H1 (cell line): ENCODE measurements around the gene TMEM222. TPM values are rescaled to one million over a fixed set of nuclear protein-coding genes. Genes with fewer than 3 reads are reported as not detected.

Experiments
- CTCF ChIA-PET: fragments of 300-600 bp; sonication (Branson Sonifier 250); formaldehyde crosslinking; loops from one replicate; lab custom pipeline; 2021; ENCODE audit not compliant: partially characterized antibody; lab: Charles Lee
- POLR2A ChIA-PET: fragments of 300-600 bp; sonication (Branson Sonifier 250); formaldehyde crosslinking; loops from one replicate; lab custom pipeline; 2021; ENCODE audit warnings: inconsistent platforms; ENCODE audit not compliant: partially characterized antibody; lab: Charles Lee
- DNase-seq, 2 experiments: peaks; one replicate each; pipeline versions ENCODE4 v3.0.0 to v3.0.0-alpha.2; 2010 to 2022; ENCODE audit warnings: low spot score in 2 of 2, low read depth in 1 of 2, mixed read lengths in 1 of 2
- FAIRE-seq: peaks from 2 replicates; lab custom pipeline; 2011; peaks lifted over from hg19 to GRCh38; lab: Jason Lieb, UNC
- H2AFZ ChIP-seq: 2 replicates; pipeline ENCODE4 v1.8.1; 2012; ENCODE audit warnings: low read length, inconsistent platforms
- H2AK5ac ChIP-seq: 2 replicates; pipeline ENCODE4 v1.6.1; 2013; ENCODE audit warnings: low read depth, low read length
- H2BK120ac ChIP-seq: replicated peaks from 2 replicates; pipeline ENCODE3; 2013; ENCODE audit warnings: low read depth, low read length, inconsistent platforms
- H2BK12ac ChIP-seq: 2 replicates; pipeline ENCODE4 v1.6.1; 2013; ENCODE audit warnings: low read depth, low read length
- H2BK15ac ChIP-seq: 2 replicates; pipeline ENCODE4 v1.6.1; 2013; ENCODE audit warnings: low read length
- H2BK20ac ChIP-seq: 2 replicates; pipeline ENCODE4 v1.6.1; 2013; ENCODE audit warnings: low read length
- H2BK5ac ChIP-seq: 2 replicates; pipeline ENCODE4 v1.6.1; 2013; ENCODE audit warnings: low read depth, low read length
- H3K14ac ChIP-seq: 2 replicates; pipeline ENCODE4 v1.6.1; 2013; ENCODE audit warnings: inconsistent platforms; ENCODE audit not compliant: insufficient read length
- H3K18ac ChIP-seq: 2 replicates; pipeline ENCODE4 v1.6.1; 2013; ENCODE audit warnings: low read length; ENCODE audit errors: extremely low read depth
- H3K23ac ChIP-seq: 2 replicates; pipeline ENCODE4 v1.6.1; 2013; ENCODE audit warnings: inconsistent platforms; ENCODE audit not compliant: insufficient read length
- H3K23me2 ChIP-seq: 2 replicates; pipeline ENCODE4 v1.6.1; 2013; ENCODE audit warnings: low read depth, low read length
- H3K27ac ChIP-seq: 2 replicates; pipeline ENCODE4 v1.6.1; 2011; ENCODE audit warnings: low read depth, low read length, inconsistent platforms
- H3K27me3 ChIP-seq, 4 experiments: replicated peaks in 1 of 4; 1 replicate in 1 of 4; 2 replicates in 3 of 4; pipeline versions ENCODE4 v1.6.1 to v1.8.1; 2011 to 2013; ENCODE audit warnings: low read length in 3 of 4, mild to moderate bottlenecking in 3 of 4, inconsistent platforms in 2 of 4, mixed read lengths in 2 of 4, moderate library complexity in 1 of 4; ENCODE audit not compliant: control insufficient read depth in 3 of 4, insufficient read depth in 3 of 4; ENCODE audit errors: extremely low read depth in 1 of 4
- H3K36me3 ChIP-seq, 4 experiments: 2 replicates each; pipeline versions ENCODE4 v1.6.1 to v1.8.1; 2011 to 2013; ENCODE audit warnings: mild to moderate bottlenecking in 4 of 4, low read length in 3 of 4, moderate library complexity in 2 of 4, control low read depth in 1 of 4, inconsistent platforms in 1 of 4; ENCODE audit not compliant: insufficient read depth in 4 of 4, control insufficient read depth in 2 of 4
- H3K4ac ChIP-seq: replicated peaks from 2 replicates; pipeline ENCODE3; 2013; ENCODE audit warnings: low read length, low read depth, mixed read lengths, inconsistent platforms; ENCODE audit not compliant: insufficient read length
- H3K4me1 ChIP-seq, 4 experiments: replicated peaks in 1 of 4; 1 replicate in 1 of 4; 2 replicates in 3 of 4; pipeline versions ENCODE4 v1.6.1 to v1.8.1; 2011 to 2013; ENCODE audit warnings: low read length in 3 of 4, inconsistent platforms in 2 of 4, mixed read lengths in 1 of 4; ENCODE audit not compliant: insufficient read depth in 4 of 4, control insufficient read depth in 3 of 4
- H3K4me2 ChIP-seq, 2 experiments: 2 replicates each; pipeline versions ENCODE4 v1.6.1 to v1.8.1; 2011 to 2013; ENCODE audit warnings: low read depth in 2 of 2, low read length in 2 of 2, control low read depth in 1 of 2, inconsistent platforms in 1 of 2, mild to moderate bottlenecking in 1 of 2; ENCODE audit not compliant: insufficient read depth in 1 of 2
- H3K4me3 ChIP-seq, 4 experiments: fragments of 200-600, 300-600 bp in 1 of 4; sonication (generic), shearing (Covaris generic), sonication (Bioruptor Twin) in 1 of 4; 2 replicates each; pipeline versions ENCODE4 v1.5.1 to v1.8.1; 2011 to 2016; ENCODE audit warnings: low read length in 4 of 4, low read depth in 3 of 4, control low read depth in 2 of 4, inconsistent platforms in 2 of 4, mild to moderate bottlenecking in 2 of 4, mixed read lengths in 1 of 4, moderate library complexity in 1 of 4; ENCODE audit not compliant: insufficient read depth in 2 of 4; ENCODE audit errors: extremely low read depth in 1 of 4
- H3K56ac ChIP-seq: replicated peaks from 2 replicates; pipeline ENCODE3; 2013; ENCODE audit warnings: low read depth, mild to moderate bottlenecking, mixed read lengths, low read length, inconsistent platforms; ENCODE audit not compliant: insufficient read length
- H3K79me1 ChIP-seq: 2 replicates; pipeline ENCODE4 v1.6.1; 2013; ENCODE audit warnings: low read depth, low read length, control low read depth
- H3K79me2 ChIP-seq, 2 experiments: 2 replicates each; pipeline versions ENCODE4 v1.6.1 to v1.8.1; 2012 to 2013; ENCODE audit warnings: low read length in 2 of 2, mild to moderate bottlenecking in 2 of 2, inconsistent platforms in 1 of 2; ENCODE audit not compliant: insufficient read depth in 2 of 2, control insufficient read depth in 1 of 2
- H3K9ac ChIP-seq, 4 experiments: replicated peaks in 1 of 4; 1 replicate in 1 of 4; 2 replicates in 3 of 4; pipeline versions ENCODE4 v1.6.1 to v1.8.1; 2011 to 2013; ENCODE audit warnings: low read depth in 3 of 4, low read length in 3 of 4, control low read depth in 2 of 4, mild to moderate bottlenecking in 2 of 4, moderate library complexity in 2 of 4, inconsistent platforms in 1 of 4; ENCODE audit errors: extremely low read depth in 1 of 4
- H3K9me3 ChIP-seq, 2 experiments: 2 replicates each; pipeline versions ENCODE4 v1.6.1 to v1.8.1; 2012 to 2013; ENCODE audit warnings: mild to moderate bottlenecking in 2 of 2, moderate library complexity in 2 of 2, control low read depth in 1 of 2, inconsistent platforms in 1 of 2, low read depth in 1 of 2, low read length in 1 of 2, mixed read lengths in 1 of 2; ENCODE audit not compliant: insufficient read depth in 2 of 2
- H4K20me1 ChIP-seq, 2 experiments: replicated peaks in 1 of 2; 2 replicates each; pipeline versions ENCODE3 to v1.8.1; 2011 to 2013; ENCODE audit warnings: inconsistent platforms in 2 of 2, low read length in 2 of 2, mild to moderate bottlenecking in 1 of 2; ENCODE audit not compliant: insufficient read depth in 2 of 2, control insufficient read depth in 1 of 2
- H4K5ac ChIP-seq: 2 replicates; pipeline ENCODE4 v1.6.1; 2013; ENCODE audit warnings: low read length, low read depth, mixed read lengths, inconsistent platforms; ENCODE audit not compliant: insufficient read length
- H4K8ac ChIP-seq: 2 replicates; pipeline ENCODE4 v1.8.0; 2013; ENCODE audit warnings: mild to moderate bottlenecking, moderate library complexity, low read length, inconsistent platforms; ENCODE audit not compliant: insufficient read depth; ENCODE audit errors: extremely low read depth
- H4K91ac ChIP-seq: replicated peaks from 2 replicates; pipeline ENCODE3; 2013; ENCODE audit warnings: low read length, mixed read lengths, inconsistent platforms; ENCODE audit not compliant: insufficient read length
- CREB1 ChIP-seq: IDR thresholded peaks from 2 replicates; pipeline ENCODE4 v1.6.1; 2012; ENCODE audit warnings: inconsistent platforms
- EGR1 ChIP-seq: IDR thresholded peaks from 2 replicates; pipeline ENCODE4 v1.6.1; 2011; ENCODE audit warnings: low read depth, low read length, borderline replicate concordance
- EP300 ChIP-seq, 2 experiments: IDR thresholded peaks; 1 replicate in 1 of 2; 2 replicates in 1 of 2; pipeline ENCODE4 v1.6.1; 2011 to 2012; ENCODE audit warnings: low read depth in 2 of 2, low read length in 2 of 2, mild to moderate bottlenecking in 2 of 2, borderline replicate concordance in 1 of 2, inconsistent platforms in 1 of 2, moderate library complexity in 1 of 2
- HDAC2 ChIP-seq, 2 experiments: fragments of 300-600 bp in 1 of 2; sonication (generic) in 1 of 2; IDR thresholded peaks; 2 replicates each; pipeline ENCODE4 v1.6.1; 2011 to 2012; ENCODE audit warnings: low read depth in 2 of 2, low read length in 2 of 2, mild to moderate bottlenecking in 2 of 2, moderate library complexity in 2 of 2, borderline replicate concordance in 1 of 2, inconsistent platforms in 1 of 2
- MAX ChIP-seq: IDR thresholded peaks from 2 replicates; pipeline ENCODE4 v1.6.1; 2012; ENCODE audit warnings: inconsistent platforms
- NRF1 ChIP-seq: IDR thresholded peaks from 2 replicates; pipeline ENCODE4 v1.6.1; 2011; ENCODE audit warnings: mild to moderate bottlenecking, low read depth, low read length, improper control_type of control experiment
- PHF8 ChIP-seq: fragments of 200-600 bp; sonication (generic); conservative IDR thresholded peaks from 2 replicates; pipeline ENCODE4 v1.7.1; 2012; ENCODE audit warnings: low read depth, mild to moderate bottlenecking, inconsistent platforms, low read length, moderate library complexity
- POLR2A ChIP-seq, 2 experiments: IDR thresholded peaks; 1 replicate in 1 of 2; 2 replicates in 1 of 2; pipeline ENCODE4 v1.6.1; 2011; ENCODE audit warnings: low read depth in 2 of 2, low read length in 2 of 2, mild to moderate bottlenecking in 2 of 2; ENCODE audit errors: control extremely low read depth in 1 of 2
- RBBP5 ChIP-seq: IDR thresholded peaks from 2 replicates; pipeline ENCODE4 v1.7.1; 2012; ENCODE audit warnings: low read depth, mild to moderate bottlenecking, inconsistent platforms, low read length, moderate library complexity, borderline replicate concordance
- SIN3A ChIP-seq, 2 experiments: IDR thresholded peaks in 1 of 2; conservative IDR thresholded peaks in 1 of 2; 2 replicates each; pipeline ENCODE4 v1.6.1; 2011 to 2012; ENCODE audit warnings: low read length in 2 of 2, improper control_type of control experiment in 1 of 2, low read depth in 1 of 2, mild to moderate bottlenecking in 1 of 2
- SIRT6 ChIP-seq: IDR thresholded peaks from one replicate; pipeline ENCODE4 v1.7.1; 2012; ENCODE audit warnings: low read length, inconsistent platforms
- SRF ChIP-seq: IDR thresholded peaks from 2 replicates; pipeline ENCODE4 v1.6.1; 2011; ENCODE audit warnings: mild to moderate bottlenecking, low read depth, low read length, moderate library complexity
- TBP ChIP-seq: IDR thresholded peaks from 2 replicates; pipeline ENCODE4 v1.6.1; 2011; ENCODE audit warnings: low read depth, low read length, improper control_type of control experiment
- WGBS, 2 experiments: shearing (Covaris generic) in 1 of 2; methylation state at CpG; one replicate each; pipeline versions ENCODE4 v1.1.6 to v1.1.7; 2013 to 2015; ENCODE audit warnings: low lambda C conversion rate in 2 of 2, mixed read lengths in 2 of 2, inconsistent platforms in 1 of 2, low coverage in 1 of 2, missing lambda C conversion rate in 1 of 2; ENCODE audit not compliant: insufficient replicate concordance in 2 of 2, insufficient coverage in 1 of 2, insufficient read length in 1 of 2; ENCODE audit errors: extremely low coverage in 1 of 2, missing lambda C conversion rate in 1 of 2; 5-methylcytosine and 5-hydroxymethylcytosine counted together
- polyA plus RNA-seq, 7 experiments: library from polyadenylated mRNA; depleted of rRNA in 3 of 7; stranded (reverse) in 5 of 7; unstranded in 2 of 7; fragments of >200 nt in 5 of 7; fragments of 200-250 nt in 2 of 7; gene quantifications; 1 replicate in 5 of 7; 2 replicates in 1 of 7; 4 replicates in 1 of 7; pipeline versions ENCODE4 v1.2.1 to v1.2.3, GENCODE V29; 2011 to 2013; ENCODE audit warnings: missing spikeins in 2 of 7, mixed read lengths in 2 of 7
- total RNA-seq: library from RNA; stranded (reverse); fragmentation: NEBNext Ultra II Directional; extraction: Animal tissue kit (Norgen Biotek cat#: 25700); gene quantifications from 2 replicates; pipeline ENCODE4 v1.2.1, GENCODE V29; 2021

TMEM222 gene
- total and polyA plus RNA-seq, 2 of the 8 experiments (the other 6 are each of a cell fraction or from before 2014, with no cell fraction given), result 27.0 to 51.8 TPM

GRCh38 chr1:27366113-27366410 lies 44.1 kb downstream of the TMEM222 start:
- CTCF ChIA-PET, result interaction anchor here (0.8 to 28.8 kb wide), 18 partner anchors 10 to 241 kb away, joined by 3 to 625 read pairs (median 8); partner anchors contain the start of genes CD164L2, FCN3, GPR3 and SYTL1
- POLR2A ChIA-PET, result interaction anchor here (0.8 to 10.3 kb wide), 12 partner anchors 13 to 334 kb away, joined by 3 to 101 read pairs (median 4); partner anchors contain the start of gene CD164L2
- FAIRE-seq (no peak), DNase-seq (peak in 1 of 2 experiments; percentile 91)
- Histone ChIP-seq H3K14ac (no peak overlapping the region), H2AFZ (peak overlapping the region; percentile 41; the same call in 1 of the 2 replicates), H3K4me1 (peaks cover 3 to 18% (median 7%) of the 10 kb centered on the region in 4 experiments), H2BK5ac (no peak overlapping the region), H3K23me2 (peaks cover 2% of the 10 kb centered on the region; the same call in 1 of the 2 replicates), H2BK20ac (no peak overlapping the region), H3K36me3 (no peaks in the 10 kb centered on the region), H2BK12ac (no peak overlapping the region), H2AK5ac (no peak overlapping the region), H3K27me3 (peaks cover 2 to 10% (median 6%) of the 10 kb centered on the region in 4 experiments; a peak in 6 of 7 replicates), H3K4me3 (peak overlapping the region; percentile 62 to 71 (median 64)), H3K4ac (no peak overlapping the region), H3K79me1 (no peaks in the 10 kb centered on the region), H3K27ac (peak overlapping the region; percentile 27; the same call in 1 of the 2 replicates), H3K79me2 (no peaks in the 10 kb centered on the region), H3K18ac (no peak overlapping the region), H3K23ac (no peak overlapping the region), H4K8ac (peak overlapping the region; percentile 12; the same call in 1 of the 2 replicates), H4K5ac (peak overlapping the region; percentile 28), H3K4me2 (peak overlapping the region; percentile 85 to 97), H4K91ac (no peak overlapping the region), H4K20me1 (peaks cover 0 to 2% of the 10 kb centered on the region in 2 experiments), H2BK120ac (no peak overlapping the region), H3K56ac (no peak overlapping the region), H2BK15ac (no peak overlapping the region), H3K9ac (peak overlapping the region in 3 of 4 experiments; percentile 45 to 73 (median 55); a peak in 5 of 7 replicates), H3K9me3 (no peaks in the 10 kb centered on the region)
- WGBS, 2 experiments, result 4% methylated on average over 22 of the region's 30 CpGs; no CpG with 5 or more reads in 1 of the 2 experiments
- TF ChIP-seq POLR2A (IDR thresholded peaks at IDR 0.05; ENCODE audit: control extremely low read depth in 1 of 2, low read depth in 2 of 2, low read length in 2 of 2) (no peak), EP300 (IDR thresholded peaks at IDR 0.05; ENCODE audit: borderline replicate concordance in 1 of 2, low read depth in 2 of 2, low read length in 2 of 2) (no peak), SRF (no peak), NRF1 (peak; percentile 15; the same call in 1 of the 2 replicates), HDAC2 (IDR thresholded peaks at IDR 0.05; ENCODE audit: borderline replicate concordance in 1 of 2, low read depth in 2 of 2, low read length in 2 of 2) (no peak), MAX (no peak), EGR1 (peak; percentile 90), TBP (peak; percentile 26; the same call in 1 of the 2 replicates), PHF8 (peak; percentile 51; the same call in 1 of the 2 replicates), SIRT6 (no peak), RBBP5 (0 out of 2 replicates have a peak, but pooled peaks have one; percentile 37), SIN3A (conservative IDR thresholded peaks at IDR 0.05 in 1 of 2, IDR thresholded peaks at IDR 0.05 in 1 of 2; ENCODE audit: low read depth in 1 of 2, low read length in 2 of 2) (peak in 1 of 2 experiments; percentile 15; a peak in 1 of 4 replicates), CREB1 (peak; percentile 33; the same call in 1 of the 2 replicates)
